WTC11 (cell line): ENCODE data around the gene CMYA5. TPM values are rescaled to one million over a fixed set of nuclear protein-coding genes. Genes with fewer than 3 reads are reported as not detected.

ENCODE experiments used
- ATAC-seq: fragments of 200-7000 bp; cut with Tn5 transposase; 2 replicates; pipeline ENCODE4 v1.10.0; 2021; ENCODE audit warnings: mild to moderate bottlenecking, moderate library complexity
- CTCF ChIA-PET: fragments of 300-600 bp; sonication (Branson Sonifier 250); formaldehyde crosslinking; loops from one replicate; lab custom pipeline; 2021; ENCODE audit warnings: antibody characterized with exemption; lab: Charles Lee
- POLR2A ChIA-PET: fragments of 350-600 bp; sonication (Branson Sonifier 250); formaldehyde crosslinking; loops from one replicate; lab custom pipeline; 2021; ENCODE audit warnings: antibody characterized with exemption; lab: Charles Lee
- DNase-seq: peaks from one replicate; pipeline ENCODE4 v3.0.0; 2021; ENCODE audit warnings: low spot score
- H3K27ac Mint-ChIP-seq: 2 replicates; pipeline ENCODE4 v1.8.0; 2021; ENCODE audit warnings: mixed read lengths
- H3K27me3 Mint-ChIP-seq: 2 replicates; pipeline ENCODE4 v1.8.0; 2021; ENCODE audit warnings: low read depth, mild to moderate bottlenecking, moderate library complexity, mixed read lengths
- H3K36me3 Mint-ChIP-seq: 2 replicates; pipeline ENCODE4 v1.8.0; 2021; ENCODE audit warnings: mixed read lengths
- H3K4me1 Mint-ChIP-seq: 2 replicates; pipeline ENCODE4 v1.8.0; 2022; ENCODE audit warnings: mixed read lengths
- H3K4me3 Mint-ChIP-seq: 2 replicates; pipeline ENCODE4 v1.8.0; 2021; ENCODE audit warnings: mild to moderate bottlenecking, moderate library complexity, mixed read lengths
- H3K9me3 Mint-ChIP-seq: 2 replicates; pipeline ENCODE4 v1.8.0; 2021; ENCODE audit warnings: mixed read lengths
- ATF1 ChIP-seq: sonication (generic); formaldehyde crosslinking; IDR thresholded peaks from 2 replicates; pipeline ENCODE4 v1.8.1; 2023; ENCODE audit warnings: mild to moderate bottlenecking, moderate library complexity, missing genetic modification reagents
- CREB1 ChIP-seq: sonication (generic); formaldehyde crosslinking; IDR thresholded peaks from 2 replicates; pipeline ENCODE4 v1.8.0; 2023; ENCODE audit warnings: mild to moderate bottlenecking, missing genetic modification reagents
- CREM ChIP-seq: sonication (generic); formaldehyde crosslinking; IDR thresholded peaks from 2 replicates; pipeline ENCODE4 v1.8.1; 2022; ENCODE audit warnings: mild to moderate bottlenecking, missing genetic modification reagents, moderate library complexity
- ETV6 ChIP-seq: sonication (generic); formaldehyde crosslinking; IDR thresholded peaks from 2 replicates; pipeline ENCODE4 v1.8.1; 2022; ENCODE audit warnings: mild to moderate bottlenecking, missing genetic modification reagents
- FOXJ3 ChIP-seq: sonication (generic); formaldehyde crosslinking; IDR thresholded peaks from 2 replicates; pipeline ENCODE4 v1.9.0; 2021; ENCODE audit warnings: missing genetic modification reagents, mild to moderate bottlenecking, borderline replicate concordance
- FOXP4 ChIP-seq: sonication (generic); formaldehyde crosslinking; IDR thresholded peaks from 2 replicates; pipeline ENCODE4 v1.8.0; 2022; ENCODE audit warnings: mild to moderate bottlenecking, missing genetic modification reagents
- GABPB1 ChIP-seq: sonication (generic); formaldehyde crosslinking; IDR thresholded peaks from 2 replicates; pipeline ENCODE4 v1.8.1; 2023; ENCODE audit warnings: mild to moderate bottlenecking, missing genetic modification reagents
- JUN ChIP-seq: sonication (generic); formaldehyde crosslinking; IDR thresholded peaks from 2 replicates; pipeline ENCODE4 v1.8.0; 2023; ENCODE audit warnings: mild to moderate bottlenecking, missing genetic modification reagents
- NFE2L1 ChIP-seq: sonication (generic); formaldehyde crosslinking; IDR thresholded peaks from 2 replicates; pipeline ENCODE4 v1.8.1; 2023; ENCODE audit warnings: missing genetic modification reagents
- RELA ChIP-seq: sonication (generic); formaldehyde crosslinking; IDR thresholded peaks from 2 replicates; pipeline ENCODE4 v1.8.1; 2022; ENCODE audit warnings: missing genetic modification reagents, mild to moderate bottlenecking, borderline replicate concordance
- RORB ChIP-seq: fragments of 250-450 bp; sonication (Bioruptor Pico); IDR thresholded peaks from 2 replicates; pipeline ENCODE4 v1.9.0; 2021; ENCODE audit warnings: mild to moderate bottlenecking
- SMAD3 ChIP-seq: sonication (generic); formaldehyde crosslinking; IDR thresholded peaks from 2 replicates; pipeline ENCODE4 v1.8.0; 2022; ENCODE audit warnings: missing genetic modification reagents, mild to moderate bottlenecking, borderline replicate concordance
- SMAD4 ChIP-seq: sonication (generic); formaldehyde crosslinking; IDR thresholded peaks from 2 replicates; pipeline ENCODE4 v1.8.0; 2022; ENCODE audit warnings: mild to moderate bottlenecking, missing genetic modification reagents
- TCF7 ChIP-seq: sonication (generic); formaldehyde crosslinking; IDR thresholded peaks from 2 replicates; pipeline ENCODE4 v1.8.0; 2022; ENCODE audit warnings: mild to moderate bottlenecking, low read depth, missing genetic modification reagents, moderate library complexity
- ZBTB43 ChIP-seq: sonication (generic); formaldehyde crosslinking; IDR thresholded peaks from 2 replicates; pipeline ENCODE4 v1.8.1; 2023; ENCODE audit warnings: mild to moderate bottlenecking, missing genetic modification reagents
- ZMAT4 ChIP-seq: fragments of 250-450 bp; sonication (Bioruptor Pico); IDR thresholded peaks from 2 replicates; pipeline ENCODE4 v1.9.0; 2021; ENCODE audit warnings: mild to moderate bottlenecking
- ZNF138 ChIP-seq: sonication (generic); formaldehyde crosslinking; conservative IDR thresholded peaks from 2 replicates; pipeline ENCODE4 v1.8.1; 2022; ENCODE audit warnings: mild to moderate bottlenecking, moderate library complexity, missing genetic modification reagents
- ZNF416 ChIP-seq: fragments of 250-450 bp; sonication (Bioruptor Pico); IDR thresholded peaks from 2 replicates; pipeline ENCODE4 v1.9.0; 2021; ENCODE audit warnings: mild to moderate bottlenecking, inconsistent platforms
- ZNF423 ChIP-seq: fragments of 250-450 bp; sonication (Bioruptor Pico); IDR thresholded peaks from 2 replicates; pipeline ENCODE4 v2.1.2; 2022; ENCODE audit warnings: mild to moderate bottlenecking, moderate library complexity
- ZSCAN18 ChIP-seq: fragments of 250-450 bp; sonication (Bioruptor Pico); IDR thresholded peaks from 2 replicates; pipeline ENCODE4 v2.1.2; 2022; ENCODE audit warnings: mild to moderate bottlenecking, moderate library complexity
- total RNA-seq: library from RNA; stranded (reverse); gene quantifications from 3 replicates; pipeline ENCODE4 v1.2.3, GENCODE V29; 2021
- TF ChIP-seq, protein P1 (sequence below): sonication (generic); formaldehyde crosslinking; IDR thresholded peaks from 2 replicates; pipeline ENCODE4 v1.8.1; 2023; ENCODE audit warnings: mild to moderate bottlenecking, missing genetic modification reagents

Gene CMYA5
- total RNA-seq, 1 experiment from 2014 or later: 1.2 TPM

- Mint-ChIP-seq H3K36me3 (no peaks in the 10 kb centered on the region), H3K27me3 (no peaks in the 10 kb centered on the region), H3K27ac (no peak overlapping the region), H3K9me3 (no peaks in the 10 kb centered on the region)
- POLR2A ChIA-PET: interaction anchor here (0.6 kb wide), 1 partner anchor 278 kb away, joined by 4 read pairs; no protein-coding TSS in a partner anchor
- DNase-seq: no peak
- CTCF ChIA-PET: interaction anchor here (1.0 kb wide), 1 partner anchor 15 kb away, joined by 3 read pairs; no protein-coding TSS in a partner anchor
- TF ChIP-seq RELA (CRISPR knock-in tag) (no peak), FOXP4 (no peak), ZNF138 (CRISPR knock-in tag) (no peak), SMAD4 (CRISPR knock-in tag) (no peak), TCF7 (CRISPR knock-in tag) (no peak), CREM (CRISPR knock-in tag) (no peak), ETV6 (CRISPR knock-in tag) (no peak), CREB1 (CRISPR knock-in tag) (no peak), ZNF423 (CRISPR knock-in tag) (no peak), RORB (no peak), FOXJ3 (CRISPR knock-in tag) (no peak), ZSCAN18 (CRISPR knock-in tag) (no peak), NFE2L1 (CRISPR knock-in tag) (no peak), JUN (CRISPR knock-in tag) (no peak), ZBTB43 (CRISPR knock-in tag) (no peak), SMAD3 (CRISPR knock-in tag) (no peak), ATF1 (CRISPR knock-in tag) (no peak), ZNF416 (no peak)
- TF ChIP-seq, protein P1, sequence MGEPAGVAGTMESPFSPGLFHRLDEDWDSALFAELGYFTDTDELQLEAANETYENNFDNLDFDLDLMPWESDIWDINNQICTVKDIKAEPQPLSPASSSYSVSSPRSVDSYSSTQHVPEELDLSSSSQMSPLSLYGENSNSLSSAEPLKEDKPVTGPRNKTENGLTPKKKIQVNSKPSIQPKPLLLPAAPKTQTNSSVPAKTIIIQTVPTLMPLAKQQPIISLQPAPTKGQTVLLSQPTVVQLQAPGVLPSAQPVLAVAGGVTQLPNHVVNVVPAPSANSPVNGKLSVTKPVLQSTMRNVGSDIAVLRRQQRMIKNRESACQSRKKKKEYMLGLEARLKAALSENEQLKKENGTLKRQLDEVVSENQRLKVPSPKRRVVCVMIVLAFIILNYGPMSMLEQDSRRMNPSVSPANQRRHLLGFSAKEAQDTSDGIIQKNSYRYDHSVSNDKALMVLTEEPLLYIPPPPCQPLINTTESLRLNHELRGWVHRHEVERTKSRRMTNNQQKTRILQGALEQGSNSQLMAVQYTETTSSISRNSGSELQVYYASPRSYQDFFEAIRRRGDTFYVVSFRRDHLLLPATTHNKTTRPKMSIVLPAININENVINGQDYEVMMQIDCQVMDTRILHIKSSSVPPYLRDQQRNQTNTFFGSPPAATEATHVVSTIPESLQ (CRISPR knock-in tag): no peak
- TF ChIP-seq, all 79 proteins: peak for 0
- H3K4me3 Mint-ChIP-seq: no peak overlapping the region
- no peaks in the 10 kb centered on the region for H3K4me1 Mint-ChIP-seq
- no peak for ATAC-seq
Observed at GRCh38 chr5:79759436-79759835, 69.8 kb downstream of the CMYA5 start.

DNA sequence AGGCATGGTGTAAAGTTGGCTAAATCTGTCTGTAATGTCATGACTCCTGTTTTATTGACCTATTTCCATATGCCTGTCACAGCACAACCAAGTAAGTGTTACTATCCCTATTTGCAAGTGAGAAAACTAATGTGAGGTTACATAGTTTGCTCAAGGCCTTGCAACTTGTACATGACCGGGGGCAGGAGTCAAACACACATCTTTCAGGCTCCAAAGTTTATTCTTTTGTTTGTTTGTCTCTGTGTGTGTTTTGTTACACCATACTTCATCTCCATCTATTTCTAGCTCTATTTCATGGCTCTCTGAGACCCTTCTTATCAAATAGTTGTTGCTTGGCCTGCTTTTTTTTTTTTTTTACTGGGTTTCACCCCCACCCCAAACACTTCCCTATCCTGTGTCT lies 70.2 kb downstream of the CMYA5 start:
- H3K27ac Mint-ChIP-seq: no peak overlapping the region
- DNase-seq (no peak), ATAC-seq (no peak)
- H3K4me1 Mint-ChIP-seq: no peaks in the 10 kb centered on the region
- ChIA-PET POLR2A (interaction anchor here (0.6 kb wide), 1 partner anchor 278 kb away, joined by 4 read pairs; no protein-coding TSS in a partner anchor), CTCF (interaction anchor here (1.0 kb wide), 1 partner anchor 15 kb away, joined by 3 read pairs; no protein-coding TSS in a partner anchor)
- no peaks in the 10 kb centered on the region for H3K27me3 Mint-ChIP-seq
- no peaks in the 10 kb centered on the region for H3K36me3 Mint-ChIP-seq
- H3K4me3 Mint-ChIP-seq: no peak overlapping the region
- peaks cover under 1% of the 10 kb centered on the region; the same call in 1 of the 2 replicates for H3K9me3 Mint-ChIP-seq
- no peak for TF ChIP-seq ZMAT4
- 0 out of 2 replicates have a peak, but pooled peaks have one; percentile 14 for TF ChIP-seq GABPB1 (CRISPR knock-in tag)
